Small intestine (tissue), 7 donors: Measurements from ENCODE around the gene HMCN2. TPM values are rescaled to one million over a fixed set of nuclear protein-coding genes. Genes with fewer than 3 reads are reported as not detected.
A peak's percentile ranks its signal among the peaks of the same experiment; 100 is the strongest.

ENCODE experiments used
- DNase-seq, 2 donors: peaks; one replicate each; pipeline versions ENCODE4 v3.0.0 to v3.0.0-alpha.2; 2013
- FAIRE-seq: peaks from 2 replicates; lab custom pipeline; 2012; peaks lifted over from hg19 to GRCh38; lab: Jason Lieb, UNC
- H3K27ac ChIP-seq, 3 donors: one replicate each; pipeline ENCODE4 v1.5.1; 2013; ENCODE audit warnings: low read length in 2 of 3, mild to moderate bottlenecking in 2 of 3, control low read depth in 1 of 3, inconsistent platforms in 1 of 3, low read depth in 1 of 3, moderate library complexity in 1 of 3
- H3K27me3 ChIP-seq, 3 donors: one replicate each; pipeline ENCODE4 v1.6.1; 2013; ENCODE audit warnings: low read length in 3 of 3, inconsistent platforms in 1 of 3; ENCODE audit not compliant: control insufficient read depth in 3 of 3, insufficient read depth in 3 of 3
- H3K36me3 ChIP-seq, 3 donors: one replicate each; pipeline ENCODE4 v1.6.1; 2013; ENCODE audit warnings: low read length in 3 of 3, inconsistent platforms in 1 of 3, low read depth in 1 of 3, mild to moderate bottlenecking in 1 of 3, moderate library complexity in 1 of 3; ENCODE audit not compliant: control insufficient read depth in 3 of 3, insufficient read depth in 2 of 3
- H3K4me1 ChIP-seq, 3 donors: one replicate each; pipeline ENCODE4 v1.6.1; 2013; ENCODE audit warnings: low read length in 2 of 3, inconsistent platforms in 1 of 3, low read depth in 1 of 3, mild to moderate bottlenecking in 1 of 3, moderate library complexity in 1 of 3; ENCODE audit not compliant: control insufficient read depth in 3 of 3, insufficient read depth in 2 of 3
- H3K4me3 ChIP-seq, 3 donors: one replicate each; pipeline ENCODE4 v1.5.1; 2013; ENCODE audit warnings: low read length in 3 of 3, control low read depth in 1 of 3, inconsistent platforms in 1 of 3, low read depth in 1 of 3, mild to moderate bottlenecking in 1 of 3, moderate library complexity in 1 of 3
- H3K9me3 ChIP-seq, 2 donors: one replicate each; pipeline ENCODE4 v1.6.1; 2013; ENCODE audit warnings: low read depth in 1 of 2, low read length in 1 of 2; ENCODE audit not compliant: control insufficient read depth in 2 of 2, insufficient read depth in 1 of 2
- WGBS, 3 donors: extraction: QIAGEN DNeasy Blood & Tissue Kit; methylation state at CpG; one replicate each; pipeline ENCODE4 v1.1.7; 2013; 5-methylcytosine and 5-hydroxymethylcytosine counted together
- polyA plus RNA-seq, 4 donors: library from polyadenylated mRNA; stranded (reverse) in 3 of 4; unstranded in 1 of 4; fragments of 200-250 nt in 3 of 4; fragments of 120-200 nt in 1 of 4; gene quantifications; one replicate each; pipeline versions ENCODE4 v1.2.1 to v1.2.3, GENCODE V29; 2013
- donor health status: healthy with polysubstance abuse.
- donor health status: control.
- donor health status: control.
- donor health status: Bipolar disorder and iron deficiency.
- donor health status: healthy.

HMCN2 gene
- polyA plus RNA-seq, 4 donors: 1.1 to 19.4 (median 10.6) TPM; not detected in 1

GRCh38 chr9:130286781-130287428 lies 21.3 kb downstream of the HMCN2 start:
- WGBS, 3 donors: 77 to 84% (median 82%) methylated on average over 18 to 20 of the region's 20 CpGs
- Histone ChIP-seq H3K27me3 (peaks cover 0 to 34% (median 0%) of the 10 kb centered on the region in 3 donors), H3K4me3 (no peak overlapping the region), H3K36me3 (no peaks in the 10 kb centered on the region), H3K27ac (peak overlapping the region in 1 of 3 donors; percentile 9), H3K9me3 (no peaks in the 10 kb centered on the region), H3K4me1 (peaks cover 0 to 12% (median 4%) of the 10 kb centered on the region in 3 donors)
- FAIRE-seq (no peak), DNase-seq (no peak)

GRCh38 chr9:130287736-130288135 lies 22.2 kb downstream of the HMCN2 start:
- no peak for DNase-seq
- H3K4me3 ChIP-seq: no peak overlapping the region
- no peak for FAIRE-seq
- H3K27ac ChIP-seq: peak overlapping the region in 1 of 3 donors; percentile 53
- H3K9me3 ChIP-seq: no peaks in the 10 kb centered on the region
- 10 to 49% (median 28%) methylated on average over 6 of the region's 6 CpGs for WGBS, 3 donors
- peaks cover 0 to 34% (median 0%) of the 10 kb centered on the region in 3 donors for H3K27me3 ChIP-seq
- peaks cover 0 to 12% (median 0%) of the 10 kb centered on the region in 3 donors for H3K4me1 ChIP-seq
- no peaks in the 10 kb centered on the region for H3K36me3 ChIP-seq

GRCh38 chr9:130288393-130288792 lies 22.8 kb downstream of the HMCN2 start:
- Histone ChIP-seq H3K27me3 (peaks cover 0 to 34% (median 0%) of the 10 kb centered on the region in 3 donors), H3K4me1 (peaks cover 0 to 12% (median 0%) of the 10 kb centered on the region in 3 donors), H3K27ac (no peak overlapping the region), H3K9me3 (no peaks in the 10 kb centered on the region), H3K4me3 (no peak overlapping the region), H3K36me3 (no peaks in the 10 kb centered on the region)
- no peak for FAIRE-seq
- 55 to 65% (median 56%) methylated on average over 6 of the region's 6 CpGs for WGBS, 3 donors
- no peak for DNase-seq

GRCh38 chr9:130288926-130289690 lies 23.5 kb downstream of the HMCN2 start:
- Histone ChIP-seq H3K27ac (peak overlapping the region in 1 of 3 donors; percentile 71), H3K36me3 (no peaks in the 10 kb centered on the region), H3K4me1 (peaks cover 0 to 12% (median 0%) of the 10 kb centered on the region in 3 donors), H3K4me3 (no peak overlapping the region), H3K9me3 (no peaks in the 10 kb centered on the region), H3K27me3 (peaks cover 0 to 30% (median 0%) of the 10 kb centered on the region in 3 donors)
- WGBS, 3 donors: 34 to 55% (median 38%) methylated on average over 12 to 13 of the region's 13 CpGs
- no peak for DNase-seq
- FAIRE-seq: no peak

GRCh38 chr9:130289711-130290241 lies 24.2 kb downstream of the HMCN2 start:
- Histone ChIP-seq H3K36me3 (no peaks in the 10 kb centered on the region), H3K9me3 (no peaks in the 10 kb centered on the region), H3K27me3 (peaks cover 0 to 29% (median 0%) of the 10 kb centered on the region in 3 donors), H3K4me1 (peaks cover 0 to 12% (median 0%) of the 10 kb centered on the region in 3 donors), H3K27ac (peak overlapping the region in 2 of 3 donors; percentile 33 to 71), H3K4me3 (no peak overlapping the region)
- DNase-seq (no peak), FAIRE-seq (no peak)
- 62 to 68% (median 64%) methylated on average over 12 of the region's 12 CpGs for WGBS, 3 donors

- Histone ChIP-seq H3K27ac (peak overlapping the region in 2 of 3 donors; percentile 33 to 71), H3K27me3 (peaks cover 0 to 29% (median 0%) of the 10 kb centered on the region in 3 donors), H3K36me3 (no peaks in the 10 kb centered on the region), H3K9me3 (no peaks in the 10 kb centered on the region), H3K4me1 (peaks cover 0 to 12% (median 0%) of the 10 kb centered on the region in 3 donors), H3K4me3 (no peak overlapping the region)
- FAIRE-seq (no peak), DNase-seq (no peak)
- 61 to 73% (median 71%) methylated on average over 13 of the region's 13 CpGs for WGBS, 3 donors
Measured at GRCh38 chr9:130290291-130291181, 25.0 kb downstream of the HMCN2 start.

GRCh38 chr9:130291474-130291873 lies 25.9 kb downstream of the HMCN2 start:
- FAIRE-seq: no peak
- H3K4me3 ChIP-seq: no peak overlapping the region
- no peak for DNase-seq
- H3K27ac ChIP-seq: no peak overlapping the region
- H3K4me1 ChIP-seq: peaks cover 0 to 12% (median 0%) of the 10 kb centered on the region in 3 donors
- peaks cover 0 to 29% (median 0%) of the 10 kb centered on the region in 3 donors for H3K27me3 ChIP-seq
- WGBS, 3 donors: 57 to 70% (median 66%) methylated on average over 5 of the region's 5 CpGs
- no peaks in the 10 kb centered on the region for H3K36me3 ChIP-seq
- no peaks in the 10 kb centered on the region for H3K9me3 ChIP-seq
